Neural progenitor cell (in vitro differentiated cells): ENCODE data around the gene WDR62.

ENCODE experiments used
- CTCF ChIP-seq: fragments of 200-600 bp; sonication (generic); IDR thresholded peaks from 2 replicates; pipeline ENCODE4 v1.5.1; 2017; ENCODE audit warnings: antibody characterized with exemption, mild to moderate bottlenecking
- EZH2 ChIP-seq: fragments of 200-600 bp; sonication (generic); IDR thresholded peaks from 2 replicates; pipeline ENCODE4 v1.6.1; 2017; ENCODE audit warnings: antibody characterized with exemption, mild to moderate bottlenecking, moderate library complexity
- EZH2phosphoT487 ChIP-seq: fragments of 200-600 bp; sonication (generic); IDR thresholded peaks from 2 replicates; pipeline ENCODE4 v1.6.1; 2017; ENCODE audit warnings: antibody characterized with exemption

- no peak for TF ChIP-seq CTCF
- no peak for TF ChIP-seq EZH2
- TF ChIP-seq EZH2phosphoT487, result no peak
Observed at GRCh38 chr19:36093687-36094086, 39.0 kb downstream of the WDR62 start.
